NCI-H524 (cell line): ENCODE data around the gene NPIPA1.
"Not testable (repeated sequence)": the region's sequence is repeated elsewhere in the genome, so short reads cannot be mapped to it uniquely, and the experiment has no call there.

Experiments used
- DNase-seq, 2 experiments: peaks; one replicate each; lab custom pipeline; 2025; lab: John Stamatoyannopoulos, UW

Gene NPIPA1

DNA sequence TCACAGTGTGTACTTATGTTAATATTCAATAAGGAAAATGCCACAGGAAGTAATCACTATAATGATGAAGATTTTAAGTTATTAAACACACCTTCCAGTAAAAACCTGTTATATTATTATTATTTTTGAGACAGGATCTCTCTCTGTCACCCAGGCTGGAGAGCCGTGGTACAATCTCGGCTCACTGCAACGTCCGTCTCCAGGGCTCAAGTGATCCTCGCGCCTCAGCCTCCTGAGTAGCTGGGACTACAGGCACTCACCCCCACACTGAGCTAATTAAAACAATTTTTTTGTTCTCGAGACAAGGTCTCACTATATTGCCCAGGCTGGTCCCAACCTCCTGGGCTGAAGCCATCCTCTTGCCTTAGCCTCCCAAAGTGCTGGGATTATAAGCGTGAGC is 41.0 kb downstream of the NPIPA1 start:
- not testable (repeated sequence) for DNase-seq

DNA sequence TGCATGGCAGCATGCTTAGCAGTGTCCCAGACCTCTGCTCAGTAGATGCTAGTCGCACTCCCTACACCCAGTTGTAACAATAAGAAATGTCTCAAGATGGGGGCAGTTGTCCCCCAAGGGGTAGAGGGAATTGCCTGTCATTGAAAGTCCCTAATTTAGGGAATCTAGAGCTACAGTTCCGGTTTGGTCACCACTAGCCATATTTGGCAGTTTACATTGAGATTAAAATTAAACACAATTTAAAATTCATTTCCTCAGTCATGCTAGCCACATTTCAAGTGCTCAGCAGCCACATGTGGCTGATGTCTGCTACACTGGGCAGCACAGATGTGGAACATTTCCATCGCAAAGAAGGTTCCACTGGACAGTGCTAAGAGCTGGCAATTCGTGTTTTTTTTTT is 41.7 kb downstream of the NPIPA1 start:
- not testable (repeated sequence) for DNase-seq

DNA sequence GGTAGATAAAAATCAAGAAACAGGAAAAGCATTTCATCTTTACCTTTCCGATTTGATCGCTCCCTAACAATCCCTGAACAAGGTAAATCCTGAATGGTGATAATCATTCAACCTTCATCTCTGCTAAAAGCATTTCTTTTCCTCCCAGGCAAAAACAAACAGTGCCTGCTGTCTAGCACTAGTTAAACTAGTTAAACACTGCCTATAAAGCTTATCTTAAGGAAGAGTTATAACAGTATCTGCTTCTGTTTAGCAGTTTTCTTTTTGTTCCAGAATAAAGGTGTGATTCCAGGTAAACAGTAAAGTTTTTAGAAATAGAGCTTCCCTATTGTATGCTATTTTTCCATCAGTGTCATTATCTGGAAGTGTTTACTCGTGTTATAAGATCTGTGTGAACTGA is 44.0 kb downstream of the NPIPA1 start:
- DNase-seq = not testable (repeated sequence)

DNA sequence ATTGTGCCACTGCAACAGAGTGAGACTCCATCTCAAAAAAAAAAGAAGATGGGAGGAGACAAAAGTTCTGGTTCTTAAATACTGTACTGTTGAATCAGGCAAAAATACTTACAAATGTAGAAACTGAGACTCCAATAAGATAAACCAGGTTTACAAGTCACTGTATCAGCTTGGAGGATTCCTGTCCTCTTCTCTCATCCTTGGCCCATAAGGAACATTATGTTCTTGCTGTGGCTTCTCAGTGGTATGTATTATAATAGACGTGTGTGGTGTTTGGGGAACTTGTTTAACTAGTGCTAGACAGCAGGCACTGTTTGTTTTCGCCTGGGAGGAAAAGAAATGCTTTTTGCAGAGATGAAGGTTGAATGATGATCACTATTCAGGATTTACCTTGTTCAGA is 45.3 kb downstream of the NPIPA1 start:
- not testable (repeated sequence) for DNase-seq

DNA sequence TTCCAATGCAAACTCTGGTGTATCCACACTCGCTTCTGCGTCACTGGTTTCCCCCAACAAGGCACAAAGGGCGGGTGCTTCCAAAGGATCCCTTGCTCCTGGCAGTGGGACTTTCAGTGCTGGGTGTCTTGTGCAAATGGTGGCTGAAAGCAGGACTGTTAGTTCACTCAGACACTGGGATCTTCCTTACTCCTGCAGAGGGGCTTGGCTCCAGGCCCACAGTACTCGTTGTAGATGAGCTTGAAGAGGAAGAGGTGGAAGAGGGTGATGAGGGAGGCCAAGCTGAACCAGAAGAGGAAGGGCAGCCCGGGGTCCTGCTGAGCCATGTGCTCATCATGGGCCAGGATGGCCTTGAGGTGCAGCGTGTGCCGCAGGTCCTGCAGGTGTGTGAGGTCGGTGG is 50.8 kb downstream of the NPIPA1 start:
- DNase-seq = not testable (repeated sequence)

DNA sequence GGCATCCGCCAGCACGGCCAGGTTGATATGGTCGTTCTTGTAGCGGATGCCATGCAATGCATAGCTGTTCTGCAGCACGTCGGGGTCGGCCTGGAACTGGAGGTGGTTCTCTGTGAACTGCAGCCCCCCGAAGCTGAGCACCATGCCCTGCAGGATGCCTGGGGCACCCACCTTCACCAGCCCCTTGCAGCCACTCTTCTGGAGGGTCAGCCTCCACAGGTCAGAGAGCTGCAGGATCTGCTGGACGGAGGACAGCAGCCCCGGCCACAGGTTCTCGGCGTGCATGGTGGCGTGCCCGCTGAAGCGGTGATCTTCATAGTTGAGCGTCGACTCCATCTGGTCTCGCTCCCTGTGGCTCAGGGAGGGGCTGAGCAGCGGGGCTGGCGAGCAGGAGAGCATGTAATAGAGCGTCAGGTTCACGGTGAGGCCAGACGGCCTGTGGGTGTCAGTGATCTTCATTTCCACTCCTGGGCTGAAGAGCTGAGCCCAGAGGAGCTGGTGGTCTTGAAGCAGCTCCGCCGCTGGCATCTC is 51.5 kb downstream of the NPIPA1 start:
- not testable (repeated sequence) for DNase-seq

DNA sequence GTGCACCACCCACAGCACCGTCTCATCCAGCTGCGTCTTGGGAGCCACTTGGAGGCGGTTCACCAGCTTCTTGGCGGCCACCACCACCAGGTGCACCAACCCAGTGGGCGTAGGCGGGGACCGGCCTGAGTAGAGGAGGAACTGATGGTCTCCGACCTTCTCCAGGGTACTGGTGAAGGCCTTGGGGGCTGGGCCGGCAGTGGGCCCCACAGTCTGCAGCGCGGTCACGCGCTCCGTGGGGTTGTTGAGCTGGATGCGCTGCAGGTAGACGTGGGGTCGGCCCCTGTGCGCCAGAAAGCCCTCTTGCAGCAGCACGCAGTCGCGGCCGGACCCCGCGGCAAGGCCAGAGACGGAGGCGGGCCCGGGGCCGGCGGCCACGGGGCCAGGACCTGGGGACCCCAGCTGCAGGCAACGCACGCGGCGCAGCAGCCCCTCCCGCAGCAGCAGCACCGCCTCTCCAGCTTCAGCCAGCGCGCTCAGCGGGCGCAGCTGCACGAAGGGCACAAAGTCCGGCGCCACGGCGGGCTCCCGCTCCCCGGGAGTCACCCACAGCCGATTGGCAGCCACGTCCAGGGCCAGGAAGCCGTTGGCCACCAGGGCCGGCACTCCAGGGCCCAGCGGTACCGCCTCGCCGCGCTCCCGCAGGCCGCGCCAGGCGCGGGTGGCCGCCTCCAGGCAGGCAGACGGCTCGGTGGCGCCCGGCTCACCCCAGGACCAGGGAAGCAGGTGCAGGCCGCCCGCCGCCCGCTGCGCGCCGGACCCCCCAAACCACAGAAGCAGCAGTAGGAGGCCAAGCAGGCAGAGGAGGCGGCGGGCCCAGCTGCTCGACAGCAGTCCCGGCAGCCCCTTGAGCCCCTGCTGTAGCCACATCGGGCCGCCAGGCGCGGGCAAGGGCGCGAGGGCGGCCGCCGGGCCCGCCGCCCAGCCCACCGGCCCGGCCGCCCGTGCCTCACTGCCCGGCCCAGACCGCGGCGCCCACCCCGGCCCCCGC is 52.3 kb downstream of the NPIPA1 start:
- DNase-seq = not testable (repeated sequence)

DNA sequence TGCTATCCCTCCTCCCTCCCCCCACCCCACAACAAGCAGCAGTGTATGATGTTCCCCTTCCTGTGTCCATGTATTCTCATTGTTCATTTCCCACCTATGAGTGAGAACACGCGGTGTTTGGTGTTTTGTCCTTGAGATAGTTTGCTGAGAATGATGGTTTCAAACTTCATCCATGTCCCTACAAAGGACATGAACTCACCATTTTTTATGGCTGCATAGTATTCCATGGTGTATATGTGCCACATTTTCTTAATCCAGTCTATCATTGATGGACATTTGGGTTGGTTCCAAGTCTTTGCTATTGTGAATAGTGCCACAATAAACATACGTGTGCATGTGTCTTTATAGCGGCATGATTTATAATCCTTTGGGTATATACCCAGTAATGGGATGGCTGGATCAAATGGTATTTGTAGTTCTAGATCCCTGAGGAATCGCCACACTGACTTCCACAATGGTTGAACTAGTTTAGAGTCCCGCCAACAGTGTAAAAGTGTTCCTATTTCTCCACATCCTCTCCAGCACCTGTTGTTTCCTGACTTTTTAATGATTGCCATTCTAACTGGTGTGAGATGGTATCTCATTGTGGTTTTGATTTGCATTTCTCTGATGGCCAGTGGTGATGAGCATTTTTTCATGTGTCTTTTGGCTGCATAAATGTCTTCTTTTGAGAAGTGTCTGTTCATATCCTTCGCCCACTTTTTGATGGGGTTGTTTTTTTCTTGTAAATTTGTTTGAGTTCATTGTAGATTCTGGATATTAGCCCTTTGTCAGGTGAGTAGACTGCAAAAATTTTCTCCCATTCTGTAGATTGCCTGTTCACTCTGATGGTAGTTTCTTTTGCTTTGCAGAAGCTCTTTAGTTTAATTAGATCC is 56.3 kb downstream of the NPIPA1 start:
- not testable (repeated sequence) for DNase-seq

- DNase-seq = not testable (repeated sequence)
These were observed 59.5 kb downstream of the NPIPA1 start for GRCh38 chr16:14996702-14997101.

DNA sequence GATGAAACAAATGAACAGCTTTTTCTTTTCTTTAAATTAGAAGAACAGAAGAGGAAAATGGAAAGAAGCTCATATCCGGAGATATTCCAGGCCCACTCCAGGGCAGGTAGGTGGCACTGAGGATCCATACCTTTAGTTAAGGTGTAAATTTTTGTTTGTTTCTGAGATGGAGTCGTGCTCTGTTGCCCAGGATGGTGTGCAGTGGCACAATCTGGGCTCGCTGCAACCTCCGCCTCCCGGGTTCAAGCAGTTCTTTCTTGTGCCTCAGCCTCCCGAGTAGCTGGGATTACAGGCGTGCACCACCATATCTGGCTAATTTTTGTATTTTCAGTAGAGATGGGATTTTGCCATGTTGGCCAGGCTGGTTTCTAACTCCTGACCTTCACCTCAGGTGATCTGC is 61.1 kb downstream of the NPIPA1 start:
- not testable (repeated sequence) for DNase-seq

- peak in 1 of 2 experiments; percentile 29 for DNase-seq
These were observed 62.6 kb downstream of the NPIPA1 start for GRCh38 chr16:14999845-15000244.
